Activated T-cell treated with anti-CD3 and anti-CD28 coated beads for 48 hours (primary cell): ENCODE data around the gene POLR3A.
"Not testable (repeated sequence)": the region's sequence is repeated elsewhere in the genome, so short reads cannot be mapped to it uniquely, and the experiment has no call there.

Experiments used
- DNase-seq: peaks from one replicate; pipeline ENCODE4 v3.0.0-alpha.2; 2020; ENCODE audit warnings: low read depth

The POLR3A gene

DNA sequence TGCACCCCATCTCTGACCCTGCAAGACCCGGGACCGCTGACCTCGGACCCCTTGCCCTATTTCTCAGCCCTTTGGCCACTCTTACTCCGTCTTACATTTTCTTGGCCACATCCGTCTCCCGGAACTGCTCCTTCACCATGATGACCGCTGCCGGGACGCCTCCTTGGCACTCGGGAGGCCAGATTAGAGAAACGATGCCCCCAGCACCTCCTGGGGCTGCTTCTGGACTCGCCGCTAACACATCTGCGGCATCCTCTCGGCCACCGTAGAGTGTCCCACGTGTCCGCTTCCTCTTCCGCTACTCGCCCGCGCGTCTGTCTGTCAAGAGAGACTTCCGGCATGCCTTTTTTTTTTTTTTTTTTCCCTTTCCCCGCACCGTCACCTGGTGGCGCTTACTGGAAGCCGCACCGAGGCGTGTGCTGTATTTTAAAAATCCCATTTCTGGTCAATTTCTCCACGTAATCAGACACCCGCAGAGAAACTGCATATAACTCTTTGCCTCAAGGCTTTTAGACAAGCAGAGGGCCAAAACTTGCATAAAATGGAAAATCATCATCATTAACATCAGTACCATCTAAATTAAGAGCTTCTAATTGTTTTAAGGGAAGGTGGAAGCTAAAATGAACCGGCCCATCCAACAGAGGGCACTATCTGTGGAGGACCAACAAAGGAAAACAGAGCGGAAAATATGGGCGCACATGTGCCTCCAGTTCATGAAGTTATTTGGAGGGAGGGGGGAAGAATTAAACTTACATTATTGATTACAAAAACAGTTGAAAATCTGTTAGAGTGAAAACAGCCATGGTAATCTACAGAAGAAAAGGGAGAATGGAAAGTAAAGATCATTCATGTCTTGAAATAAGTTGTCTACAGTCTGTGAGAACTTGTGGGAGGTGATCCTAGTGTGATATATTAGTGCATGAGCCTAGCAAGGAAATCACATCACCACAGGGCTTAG, at the start of gene POLR3A:
Gene POLR3A, minus strand, starts transcription at position 247 of the 958 bp plus-strand sequence. Its CDS starts 108 bp downstream, at position 139.
- peak; percentile 89 for DNase-seq

DNA sequence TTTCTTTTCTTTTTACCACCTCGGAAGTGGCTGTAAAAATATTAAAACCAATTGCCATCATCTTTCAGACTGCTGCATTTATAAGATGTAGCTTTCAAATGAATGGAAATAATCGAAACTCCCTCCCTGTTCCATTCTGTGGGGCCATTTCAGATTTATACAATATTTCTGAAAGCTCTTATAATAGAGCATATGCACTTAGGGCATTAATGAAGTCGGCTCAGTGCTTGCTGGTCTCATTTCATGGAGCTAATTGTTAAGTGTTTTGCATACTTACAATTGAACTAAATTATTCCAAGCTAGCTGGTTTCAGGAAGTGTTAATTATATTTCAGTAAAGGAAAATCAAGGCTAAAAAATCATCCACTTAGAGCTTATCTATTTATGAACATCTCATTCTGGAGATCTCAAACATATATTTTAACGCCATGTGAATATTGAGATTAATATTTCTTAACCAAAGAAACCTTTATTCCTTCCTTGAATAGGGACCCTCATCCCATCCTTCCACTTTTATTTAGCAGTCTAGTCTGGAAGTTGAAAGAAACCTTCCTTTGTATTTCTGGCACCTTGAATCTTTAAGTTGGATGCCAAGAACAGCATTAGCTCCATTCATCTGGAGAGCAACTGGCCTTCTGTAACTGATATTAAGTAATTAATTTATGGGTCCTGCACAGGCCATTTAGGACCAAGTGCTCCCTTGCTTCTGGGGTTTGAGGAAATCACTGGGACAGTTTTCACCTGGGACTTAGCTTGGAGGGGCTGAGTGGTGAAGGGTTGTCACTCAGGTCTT, 49.4 kb upstream of the POLR3A start:
- DNase-seq, result no peak

DNA sequence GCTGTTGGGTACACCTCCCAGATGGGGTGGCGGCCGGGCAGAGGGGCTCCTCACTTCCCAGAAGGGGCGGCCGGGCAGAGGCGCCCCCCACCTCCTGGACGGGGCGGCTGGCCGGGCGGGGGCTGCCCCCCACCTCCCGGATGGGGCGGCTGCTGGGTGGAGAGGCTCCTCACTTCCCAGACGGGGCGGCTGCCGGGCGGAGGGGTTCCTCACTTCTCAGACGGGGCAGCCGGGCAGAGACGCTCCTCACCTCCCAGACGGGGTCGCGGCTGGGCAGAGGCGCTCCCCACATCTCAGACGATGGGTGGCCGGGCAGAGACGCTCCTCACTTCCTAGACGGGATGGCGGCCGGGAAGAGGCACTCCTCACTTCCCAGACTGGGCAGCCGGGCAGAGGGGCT, 46.5 kb upstream of the POLR3A start:
- not testable (repeated sequence) for DNase-seq

DNA sequence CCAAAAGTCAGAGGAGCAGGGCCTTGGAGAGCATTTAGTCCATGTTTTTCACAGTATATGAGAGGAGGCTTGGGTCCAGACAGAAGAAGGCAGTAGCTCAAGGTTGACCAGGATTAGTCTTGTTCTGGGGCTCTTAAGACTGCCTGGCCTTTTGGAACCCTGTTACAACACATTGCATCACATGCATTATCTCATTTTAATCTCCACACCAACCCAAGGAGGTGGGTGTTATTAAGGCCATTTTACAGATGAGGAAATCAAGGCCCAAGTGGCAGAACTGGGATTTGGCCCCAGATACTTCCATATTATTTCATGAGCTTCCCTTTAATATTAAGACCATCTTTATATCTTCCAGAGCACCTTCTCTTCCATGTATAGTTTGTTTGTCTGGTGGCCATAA, 43.2 kb upstream of the POLR3A start:
- no peak for DNase-seq

DNA sequence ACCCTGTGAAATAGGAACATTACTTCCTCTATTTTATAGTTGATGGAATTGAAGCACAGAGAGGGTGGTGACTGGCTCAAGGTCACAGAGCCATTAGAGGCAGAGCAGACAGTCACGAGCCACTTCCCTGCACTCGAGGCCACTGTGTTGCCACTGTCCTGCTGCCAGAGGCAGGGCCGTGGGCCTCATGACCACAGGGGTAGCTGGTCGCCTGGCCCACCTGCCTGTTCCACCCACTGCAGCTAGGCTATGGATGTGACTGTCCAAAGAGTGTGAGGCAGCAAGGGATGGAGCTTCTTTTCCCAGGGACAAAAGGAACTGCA, 42.5 kb upstream of the POLR3A start:
- no peak for DNase-seq

DNA sequence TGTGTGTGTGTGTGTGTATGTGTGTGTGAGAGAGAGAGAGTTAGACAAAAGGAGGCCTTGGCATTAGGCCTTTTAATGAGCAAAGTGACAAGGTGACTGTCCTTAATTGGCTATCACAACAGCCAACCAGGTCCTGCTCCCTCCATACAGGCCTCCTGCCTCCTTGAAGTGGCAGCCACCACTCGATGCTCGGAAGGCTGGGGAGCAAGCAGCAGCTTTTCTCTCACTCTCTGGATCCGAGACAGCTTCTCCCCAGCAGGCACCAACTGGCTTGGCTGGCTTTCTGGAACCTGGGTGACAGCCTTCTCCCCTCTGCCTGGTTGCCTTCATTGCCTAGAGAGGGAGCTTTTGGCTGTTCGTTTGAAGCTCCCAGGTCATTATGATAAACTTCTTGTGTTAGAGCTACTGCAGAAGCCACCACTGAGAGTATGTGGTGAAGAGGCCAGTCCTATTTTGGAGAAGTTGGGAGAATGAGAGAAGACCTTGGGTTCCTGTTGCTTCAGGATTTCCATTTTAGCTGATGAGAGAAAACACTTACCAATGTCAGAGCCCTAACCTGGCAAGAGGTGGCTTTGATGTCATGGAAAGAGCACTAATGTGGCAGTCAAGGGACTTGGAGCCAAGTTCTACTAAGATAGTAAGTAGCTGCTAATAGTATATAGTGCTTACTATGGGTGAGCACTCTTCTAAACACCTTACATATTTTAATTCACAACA, 42.0 kb upstream of the POLR3A start:
- DNase-seq, result no peak

DNA sequence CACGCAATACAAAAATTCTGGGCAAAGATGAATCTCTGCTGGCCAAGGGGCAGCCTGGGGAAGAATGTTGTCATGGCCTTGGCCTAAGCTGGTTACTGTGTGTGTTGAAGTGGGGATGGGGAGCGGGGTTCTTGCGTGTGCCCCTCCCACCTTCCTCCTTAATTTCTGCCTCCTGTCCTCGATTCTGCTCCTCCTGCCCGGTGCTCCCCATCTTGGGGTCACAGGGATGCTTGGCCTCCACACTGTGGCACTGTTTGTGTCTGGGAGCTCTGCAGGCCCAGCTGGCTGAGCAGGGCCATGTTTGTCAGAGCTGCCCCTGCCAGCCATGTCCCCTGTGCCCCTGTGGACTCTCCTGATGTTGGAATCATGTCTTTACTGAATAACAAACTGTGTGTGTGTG, 41.4 kb upstream of the POLR3A start:
- DNase-seq, result no peak

DNA sequence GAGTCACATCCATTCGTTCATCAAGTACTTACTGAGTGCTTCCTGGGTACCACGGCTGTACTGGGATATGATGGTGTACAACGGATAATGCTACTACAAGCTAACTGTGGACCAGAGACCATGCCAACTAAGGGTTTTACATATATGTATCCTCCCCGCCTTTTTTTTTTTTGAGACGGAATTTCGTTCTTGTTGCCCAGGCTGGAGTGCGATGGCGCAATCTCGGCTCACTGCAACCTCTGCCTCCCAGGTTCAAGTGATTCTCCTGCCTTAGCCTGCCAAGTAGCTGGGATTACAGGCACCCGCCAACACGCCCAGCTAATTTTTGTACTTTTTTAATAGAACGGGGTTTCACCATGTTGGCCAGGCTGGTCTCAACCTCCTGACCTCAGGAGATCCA, 40.7 kb upstream of the POLR3A start:
- not testable (repeated sequence) for DNase-seq

DNA sequence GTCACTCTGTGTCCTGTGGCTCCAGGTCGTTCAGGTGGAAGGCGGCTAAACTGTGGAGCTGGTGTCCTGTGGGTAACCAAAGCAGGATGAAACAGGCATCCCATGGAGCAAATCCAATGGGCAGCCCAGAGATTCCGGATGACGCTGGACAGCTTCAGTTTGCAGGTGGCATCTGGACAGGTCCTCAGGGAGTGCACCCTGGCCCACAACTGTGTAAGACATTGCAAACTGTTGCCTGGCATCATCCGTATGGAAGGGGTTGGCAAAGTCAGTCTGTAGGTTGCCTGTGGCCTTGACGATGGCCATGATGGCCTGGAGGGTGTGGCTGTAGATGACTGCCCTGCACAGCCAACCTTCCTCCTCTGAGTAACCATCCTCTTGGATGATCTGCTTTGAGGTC, 39.8 kb upstream of the POLR3A start:
- no peak for DNase-seq

DNA sequence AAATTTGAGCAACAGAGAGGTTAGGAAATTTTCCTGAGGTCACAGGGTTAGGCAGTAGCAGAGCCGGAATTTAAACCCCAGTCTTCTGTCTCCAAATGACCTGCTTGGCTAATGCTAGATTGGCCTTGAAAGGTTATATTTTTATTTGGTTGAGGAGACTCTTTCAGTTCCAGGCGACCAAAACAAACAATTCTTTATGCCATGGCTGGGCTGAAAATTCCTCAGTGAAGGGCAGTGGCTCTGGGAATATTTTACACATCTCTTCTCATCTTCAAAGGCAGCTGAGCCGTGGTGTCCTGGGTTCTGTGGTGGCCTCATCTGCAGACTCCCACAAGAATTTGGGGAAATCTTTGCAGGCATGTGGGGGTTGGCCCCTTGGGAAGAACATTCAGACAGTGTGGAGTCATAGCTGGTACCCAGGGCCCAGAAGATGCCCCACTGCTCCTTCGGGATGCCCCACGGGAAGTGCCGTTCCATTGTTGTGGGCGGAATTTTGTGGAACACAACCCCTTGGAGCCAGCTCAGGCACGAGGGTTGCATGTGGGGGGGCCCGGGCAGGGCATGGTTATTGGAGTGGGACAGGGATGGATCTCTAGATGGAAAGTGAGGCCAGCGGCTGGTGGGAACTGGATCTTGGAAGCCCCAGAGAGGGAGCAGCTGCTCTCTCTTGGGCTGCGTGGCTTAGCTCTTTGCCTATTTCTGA, 37.6 kb upstream of the POLR3A start:
- no peak for DNase-seq

DNA sequence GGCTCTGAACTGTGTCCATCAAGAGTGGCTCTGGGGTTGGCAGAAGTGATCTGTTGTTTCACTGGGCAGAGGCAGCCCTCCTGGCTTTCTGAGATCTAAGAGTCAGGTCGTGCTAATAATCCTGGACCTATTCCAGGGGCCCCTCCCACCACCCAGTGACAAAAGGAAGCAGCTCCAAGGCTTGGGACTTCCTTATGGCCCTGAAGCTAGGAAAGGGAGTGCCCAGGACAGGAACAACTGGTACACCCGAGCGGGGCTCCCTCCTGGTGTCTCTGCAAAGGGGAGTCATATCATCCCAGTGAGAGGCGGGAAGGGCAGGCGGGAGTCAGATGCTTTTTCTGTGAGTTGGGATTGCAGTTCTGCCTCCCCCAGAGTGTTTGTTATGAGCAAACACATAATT, 36.7 kb upstream of the POLR3A start:
- no peak for DNase-seq

DNA sequence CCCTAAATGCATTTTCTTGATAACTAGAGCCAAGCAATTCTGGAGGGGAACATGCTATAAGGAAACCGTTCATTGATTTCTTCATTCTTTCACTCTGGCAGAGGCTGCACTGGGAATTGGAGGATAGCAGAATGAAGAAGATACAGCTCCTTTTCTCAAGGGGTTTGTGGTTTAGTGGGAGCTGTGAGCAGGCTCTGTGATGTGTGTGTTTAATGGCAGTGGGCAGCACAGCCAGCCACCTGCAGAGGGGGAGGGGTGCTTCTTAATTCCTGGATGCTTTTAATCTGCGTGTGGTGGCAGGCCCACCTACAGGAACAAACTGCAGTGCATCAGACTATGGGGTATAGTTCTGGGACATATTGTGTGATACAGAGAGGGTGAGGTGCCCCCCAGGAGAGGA, 36.3 kb upstream of the POLR3A start:
- DNase-seq, result no peak

DNA sequence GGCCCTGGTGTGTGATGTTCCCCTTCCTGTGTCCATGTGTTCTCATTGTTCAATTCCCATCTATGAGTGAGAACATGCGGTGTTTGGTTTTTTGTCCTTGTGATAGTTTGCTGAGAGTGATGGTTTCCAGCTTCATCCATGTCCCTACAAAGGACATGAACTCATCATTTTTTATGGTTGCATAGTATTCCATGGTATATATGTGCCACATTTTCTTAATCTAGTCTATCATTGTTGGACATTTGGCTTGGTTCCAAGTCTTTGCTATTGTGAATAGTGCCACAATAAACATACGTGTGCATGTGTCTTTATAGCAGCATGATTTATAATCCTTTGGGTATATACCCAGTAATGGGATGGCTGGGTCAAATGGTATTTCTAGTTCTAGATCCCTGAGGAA, 35.6 kb upstream of the POLR3A start:
- not testable (repeated sequence) for DNase-seq

DNA sequence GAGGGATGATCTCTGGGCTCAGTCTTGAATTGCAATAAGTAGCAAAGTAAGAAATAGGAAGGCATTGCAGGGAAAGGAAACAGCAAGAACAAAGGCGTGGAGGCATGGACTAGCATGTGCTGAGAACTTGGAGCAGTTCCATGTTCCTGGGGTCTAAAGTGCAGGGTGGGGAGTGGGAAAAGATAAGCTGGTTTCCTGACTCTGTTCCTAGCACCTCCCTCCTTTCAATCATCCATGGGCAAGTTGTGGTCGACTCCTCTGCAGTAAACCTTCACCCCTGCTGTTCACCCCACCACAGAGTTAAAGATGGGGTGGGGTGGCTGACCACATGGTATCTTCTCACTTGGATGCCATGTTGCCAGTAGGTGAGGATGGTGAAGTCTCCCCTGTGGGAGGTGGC, 33.9 kb upstream of the POLR3A start:
- DNase-seq, result no peak

DNA sequence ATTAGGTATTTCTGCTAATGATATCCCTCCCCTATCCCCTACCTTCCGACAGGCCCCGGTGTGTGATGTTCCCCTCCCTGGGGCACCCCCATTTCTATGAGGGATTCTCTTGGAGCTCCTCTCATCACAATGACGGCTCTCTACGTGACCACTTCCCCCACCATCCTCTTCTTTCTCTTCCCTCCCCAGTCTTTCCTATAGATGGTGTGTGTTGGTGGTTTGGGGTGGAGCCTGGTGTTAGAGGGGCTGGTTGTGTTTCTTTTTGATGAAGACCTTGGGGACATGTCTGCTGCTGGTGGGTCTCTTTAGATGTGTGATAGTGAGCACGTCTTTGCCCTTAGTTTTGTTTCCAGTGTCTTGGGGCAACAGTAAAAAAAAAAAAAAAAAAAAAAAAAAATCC, 33.0 kb upstream of the POLR3A start:
- no peak for DNase-seq

DNA sequence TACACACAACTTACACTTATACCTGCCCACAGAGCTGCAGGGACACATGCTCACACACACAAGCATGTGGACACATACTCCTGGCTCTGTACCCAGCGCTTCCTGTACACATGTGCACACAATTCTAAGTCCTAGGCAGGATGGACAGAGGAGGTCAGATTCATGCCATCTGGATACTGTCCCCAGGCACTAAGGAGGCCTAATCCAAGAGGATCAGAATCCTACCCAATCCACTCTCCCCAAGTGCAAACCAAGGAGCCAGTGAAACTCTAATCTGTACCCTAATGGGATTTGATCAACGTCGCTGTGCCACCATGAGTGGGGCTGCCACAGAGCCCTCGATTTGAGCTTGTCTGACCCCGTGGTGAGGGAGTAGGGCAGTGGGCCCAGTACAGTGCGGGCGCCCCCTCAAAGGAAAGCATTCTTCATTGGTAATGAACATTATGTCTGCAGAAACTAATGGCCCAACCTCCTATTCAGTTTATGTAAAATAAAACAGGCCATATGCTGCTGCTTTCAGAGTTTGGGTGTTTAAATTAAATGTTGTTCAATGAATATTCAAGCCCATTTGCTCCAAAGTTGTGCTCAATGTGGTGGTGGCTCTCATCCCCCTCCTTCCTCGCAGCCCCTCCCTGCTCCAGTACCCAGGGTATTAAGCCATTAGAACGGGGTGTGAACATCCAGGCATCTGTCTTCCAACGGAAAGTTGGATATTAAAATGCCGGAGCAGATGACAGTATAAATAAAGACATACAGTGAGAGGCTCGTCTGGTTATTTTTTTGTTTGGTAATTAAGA, 30.8 kb upstream of the POLR3A start:
- DNase-seq, result no peak

DNA sequence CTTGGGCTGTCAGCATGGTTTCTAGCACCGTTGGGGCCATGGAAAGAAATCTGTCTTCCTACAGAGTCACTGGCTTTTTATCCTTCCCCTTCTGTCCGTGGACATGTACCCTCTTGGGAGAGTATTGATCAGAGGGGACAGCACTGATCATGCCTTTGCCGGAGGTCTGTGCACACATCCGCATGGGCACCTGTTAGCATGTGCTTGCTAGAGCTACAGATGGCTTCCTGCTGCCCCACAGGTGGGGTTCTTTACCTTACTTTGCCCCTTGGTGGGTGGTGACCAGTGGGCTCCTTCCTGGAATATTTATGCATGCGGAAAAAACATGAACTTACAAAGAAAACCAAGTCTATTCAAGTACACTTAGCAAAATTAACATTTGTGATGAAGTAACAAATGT, 29.2 kb upstream of the POLR3A start:
- DNase-seq, result no peak

DNA sequence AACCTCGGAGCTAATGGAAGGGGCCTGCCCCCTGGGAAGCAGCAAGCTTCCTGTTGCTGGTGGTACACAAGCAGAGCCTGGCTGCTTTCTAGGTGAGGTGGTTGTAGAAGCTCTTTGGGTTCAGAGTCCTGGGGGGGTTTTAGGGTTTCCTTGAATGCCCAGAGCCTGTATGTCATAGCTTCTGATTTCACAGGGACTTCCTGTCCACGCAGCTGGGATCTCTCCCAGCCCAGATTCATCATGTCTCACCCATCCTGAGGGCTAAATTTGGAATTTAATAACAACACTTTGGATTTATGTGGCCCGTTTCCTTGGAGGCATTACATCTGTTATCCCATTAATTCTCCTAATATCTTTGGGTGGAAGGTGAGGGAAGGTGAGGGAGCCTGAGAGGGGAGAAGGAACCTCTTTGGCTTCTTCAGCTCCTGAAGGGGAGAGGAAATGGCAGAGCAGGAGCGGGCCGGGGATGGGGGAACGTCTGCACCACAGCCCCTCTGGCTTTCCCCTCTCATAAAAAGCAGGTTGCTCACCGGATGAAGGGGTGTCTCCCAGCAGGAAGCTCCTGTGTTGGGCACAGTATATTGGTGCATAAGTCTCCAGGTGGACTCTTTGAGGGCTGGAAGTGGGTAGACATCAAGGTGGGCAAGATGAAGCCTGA, 24.0 kb upstream of the POLR3A start:
- DNase-seq, result no peak

DNA sequence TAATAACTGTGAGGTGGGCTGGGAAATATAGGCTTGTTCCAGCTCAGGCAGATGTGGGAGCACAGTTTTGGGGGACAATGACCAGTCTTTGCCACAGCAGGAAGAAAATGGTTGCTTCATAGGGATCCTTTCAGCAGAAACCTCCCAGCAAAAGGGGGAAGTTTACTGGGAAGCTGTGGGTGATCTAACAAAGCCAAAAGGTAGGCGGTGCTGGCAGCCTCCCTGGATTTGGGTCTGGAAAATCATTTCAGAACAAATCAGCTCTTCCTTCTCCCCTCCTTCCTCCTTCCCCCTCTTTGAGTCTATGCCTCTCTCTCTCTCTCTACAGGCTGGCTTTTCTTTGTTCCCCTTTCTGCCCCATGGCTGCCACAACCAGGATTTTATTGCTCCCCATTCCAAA, 20.5 kb upstream of the POLR3A start:
- no peak for DNase-seq

DNA sequence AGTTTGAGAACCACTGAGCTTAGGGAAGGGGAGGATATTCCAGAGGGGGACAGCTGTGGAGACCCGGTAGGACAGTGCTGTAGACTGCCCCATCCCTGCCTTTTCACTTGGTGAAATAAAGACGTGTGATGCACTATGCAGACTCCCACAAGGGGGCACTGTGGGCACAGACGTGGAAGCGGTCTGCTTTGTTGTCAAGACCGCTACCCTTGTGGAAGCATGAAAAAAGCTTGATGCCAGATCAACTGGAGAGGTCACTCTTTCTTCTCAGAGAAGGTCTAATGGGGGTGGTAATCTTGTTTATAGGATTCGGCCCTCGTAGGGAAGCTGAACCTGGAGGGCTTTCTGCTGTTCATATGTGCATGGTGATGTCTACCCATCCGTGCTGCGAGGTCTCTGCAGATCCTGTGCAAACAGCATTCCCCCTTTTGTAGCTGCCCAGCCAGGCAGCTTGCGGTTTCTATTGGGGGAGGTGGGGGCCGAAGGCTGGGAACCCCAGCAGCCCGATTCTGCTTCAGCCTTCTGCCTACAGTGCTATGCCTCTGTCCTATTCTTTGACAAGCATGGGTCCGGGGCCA, 18.1 kb upstream of the POLR3A start:
- peak; percentile 68 for DNase-seq
